Measurements from ENCODE around the gene LRRC75B.
A peak's percentile ranks its signal among the peaks of the same experiment; 100 is the strongest.

Gene LRRC75B

DNA sequence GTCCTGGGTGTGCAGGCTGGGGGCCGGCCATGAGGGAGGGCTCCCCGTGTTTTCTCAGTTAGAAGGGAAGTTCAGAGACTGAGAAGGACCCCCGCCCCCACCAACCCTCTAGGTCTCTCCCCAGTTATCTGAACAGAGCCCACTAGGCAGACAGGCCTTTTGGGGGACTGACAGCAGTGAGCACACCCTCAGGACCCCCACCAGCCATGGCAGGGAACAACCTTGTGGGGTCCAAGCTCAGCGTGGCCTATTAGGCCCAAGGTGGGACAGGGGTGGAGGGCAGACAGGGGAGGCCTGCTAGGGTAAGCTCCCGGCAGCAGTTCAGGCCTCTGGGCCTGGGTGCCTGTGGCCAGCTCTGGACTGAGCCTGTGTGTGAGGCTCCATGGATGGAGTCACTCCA lies 5.6 kb downstream of the LRRC75B start:
- no peak for DNase-seq (ENCODE audit: low read depth)

DNA sequence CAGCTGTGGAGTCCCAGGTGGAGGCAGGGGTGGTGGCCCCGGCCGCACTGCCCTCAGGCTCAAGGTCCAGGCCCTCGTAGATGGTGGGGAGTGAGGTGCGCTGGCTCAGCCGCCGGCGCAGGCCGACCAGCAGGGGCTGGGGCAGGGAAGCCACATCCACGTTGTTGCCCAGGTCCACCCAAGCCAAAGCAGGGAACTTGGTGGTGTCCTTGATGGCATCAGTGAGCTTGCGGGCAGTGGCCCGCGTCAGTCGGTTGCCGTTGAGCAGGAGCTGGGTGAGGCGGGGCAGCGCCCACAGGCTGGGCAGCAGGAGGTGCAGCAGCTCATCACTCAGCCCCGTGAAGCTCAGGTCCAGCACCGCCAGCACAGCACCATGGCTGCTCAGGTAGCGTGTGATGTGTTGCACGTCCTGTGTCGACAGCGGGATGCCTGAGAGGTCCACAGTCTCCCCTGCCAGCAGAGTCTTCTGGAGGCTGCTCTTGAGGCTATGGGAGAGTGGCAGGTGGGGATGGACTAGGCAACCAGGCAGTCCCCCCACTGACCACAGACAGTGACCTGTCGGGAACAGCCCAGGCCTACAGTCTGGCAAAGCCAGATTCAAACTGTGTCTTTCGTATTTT lies 6.8 kb downstream of the LRRC75B start:
- DNase-seq (ENCODE audit: low read depth) = no peak

DNA sequence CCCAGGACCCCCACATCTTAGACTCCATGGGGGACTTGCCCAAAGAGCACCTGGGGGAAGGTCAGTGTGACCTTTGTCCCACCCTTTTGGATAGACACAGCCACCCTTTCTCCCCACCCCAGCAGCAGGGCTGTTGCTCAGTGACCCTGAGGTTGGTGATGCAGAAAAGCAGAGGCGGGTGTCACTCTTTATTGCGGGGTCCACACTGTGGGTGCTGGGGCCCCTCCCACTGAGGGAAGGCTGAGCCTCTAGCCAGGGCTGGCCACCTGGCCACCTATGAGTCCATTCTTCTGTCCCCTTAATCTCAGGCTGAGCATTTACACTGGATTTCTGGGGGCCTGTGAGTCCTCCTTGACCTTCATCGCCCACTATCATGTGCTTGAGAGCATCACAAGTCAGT lies 7.4 kb downstream of the LRRC75B start:
- no peak for DNase-seq (ENCODE audit: low read depth)

DNA sequence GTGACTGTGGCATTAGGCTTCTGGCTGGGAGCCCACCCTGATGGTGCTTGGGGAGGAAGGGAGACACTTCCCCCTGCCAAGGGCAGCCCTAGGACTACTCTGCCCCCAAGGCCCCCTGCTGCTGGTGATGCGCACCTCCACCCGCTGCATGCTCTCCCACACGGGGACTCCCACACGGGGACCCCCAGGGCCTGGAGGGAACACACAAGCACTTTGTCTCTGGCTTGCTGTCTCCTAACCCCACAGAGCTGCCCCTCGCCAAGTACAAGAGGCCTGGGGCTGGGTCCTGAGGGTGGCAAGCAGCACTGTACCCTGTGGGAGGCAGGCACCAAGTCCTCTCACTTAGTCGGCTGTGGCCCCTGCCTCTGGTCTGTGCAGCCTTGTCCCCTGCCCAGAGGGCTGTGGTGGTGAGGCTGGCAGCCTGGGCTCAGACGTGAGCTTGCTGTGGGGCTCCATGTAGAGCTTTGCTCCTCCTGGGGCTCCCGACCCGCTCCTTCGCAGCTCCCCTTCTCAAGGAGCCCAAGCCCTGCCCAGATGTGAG lies 7.9 kb downstream of the LRRC75B start:
- DNase-seq (ENCODE audit: low read depth) = no peak

DNA sequence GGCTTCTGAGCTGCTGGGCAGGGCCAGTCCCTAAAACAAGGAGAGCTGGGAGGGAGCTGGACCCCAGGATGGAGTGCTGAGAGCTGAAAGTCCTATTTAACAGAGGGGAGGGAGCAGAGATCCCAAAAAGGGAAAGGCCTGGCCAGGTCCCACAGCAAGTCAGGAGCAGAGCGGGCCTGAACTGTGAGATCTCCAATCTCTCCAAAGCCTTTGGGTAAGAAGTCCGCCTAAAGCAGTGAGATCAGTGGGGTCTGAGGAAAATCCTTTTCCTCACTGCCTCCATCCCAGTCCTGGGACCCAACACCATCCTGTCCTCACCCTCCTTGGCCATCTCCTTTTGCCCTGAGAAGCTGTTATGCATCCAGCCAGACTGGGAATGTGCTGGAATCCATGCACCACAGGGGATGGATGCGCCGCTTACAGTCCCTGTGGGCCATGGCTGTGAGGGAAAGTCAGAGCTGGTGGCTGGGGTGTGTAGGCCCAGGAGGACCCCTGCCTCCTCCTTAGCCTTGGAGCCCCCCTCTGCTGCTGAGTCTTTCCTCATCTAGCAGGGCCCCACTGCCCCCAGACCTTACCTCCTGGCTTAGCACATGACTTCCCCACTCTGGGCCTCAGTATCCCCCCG lies 8.6 kb downstream of the LRRC75B start:
- DNase-seq (ENCODE audit: low read depth) = no peak

DNA sequence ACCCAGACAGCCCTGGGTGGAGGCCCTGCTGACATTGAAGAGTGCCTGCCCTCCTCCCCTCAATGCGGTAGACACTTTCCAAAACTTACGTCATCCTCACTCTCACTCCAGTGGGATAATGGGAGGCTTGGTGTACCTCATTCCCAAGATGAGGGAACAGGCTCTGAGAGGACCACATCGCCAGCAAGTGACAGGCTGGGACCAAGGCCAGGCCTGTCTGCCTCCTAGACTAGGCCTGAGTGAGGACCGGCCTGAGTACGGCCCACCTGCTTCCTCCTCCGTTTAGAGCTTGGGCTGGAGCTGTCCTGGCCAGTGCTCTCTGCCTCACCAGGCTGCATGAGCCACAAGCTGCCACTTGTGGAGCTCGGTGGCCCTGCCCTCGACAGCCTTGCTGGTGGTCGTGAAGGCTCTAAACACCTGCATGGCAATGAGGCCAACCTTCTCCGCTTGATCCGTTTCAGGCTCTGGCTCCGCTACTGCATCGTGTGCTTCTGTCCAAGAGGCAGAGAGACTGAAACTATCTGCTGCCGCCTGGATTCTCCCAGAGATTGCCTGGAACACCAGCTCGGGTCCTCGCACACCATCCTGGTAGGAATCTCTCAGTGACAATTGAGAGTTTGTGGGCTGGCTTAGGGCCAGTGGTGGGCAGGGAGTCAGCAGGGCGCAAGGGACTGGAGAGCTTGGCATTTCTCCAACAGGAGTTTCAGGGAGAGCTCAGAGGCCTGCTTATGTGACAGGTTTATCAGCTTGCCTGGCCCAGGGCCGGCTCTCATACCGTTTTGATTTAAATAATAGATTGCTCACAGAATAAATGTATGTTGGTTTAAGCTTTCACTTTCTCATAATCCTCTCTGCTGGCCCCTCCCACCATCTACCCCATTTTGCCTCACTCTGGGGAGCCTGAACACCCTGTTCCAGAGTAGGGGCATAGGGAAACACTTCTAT lies 9.4 kb downstream of the LRRC75B start:
- no peak for DNase-seq (ENCODE audit: low read depth)

DNA sequence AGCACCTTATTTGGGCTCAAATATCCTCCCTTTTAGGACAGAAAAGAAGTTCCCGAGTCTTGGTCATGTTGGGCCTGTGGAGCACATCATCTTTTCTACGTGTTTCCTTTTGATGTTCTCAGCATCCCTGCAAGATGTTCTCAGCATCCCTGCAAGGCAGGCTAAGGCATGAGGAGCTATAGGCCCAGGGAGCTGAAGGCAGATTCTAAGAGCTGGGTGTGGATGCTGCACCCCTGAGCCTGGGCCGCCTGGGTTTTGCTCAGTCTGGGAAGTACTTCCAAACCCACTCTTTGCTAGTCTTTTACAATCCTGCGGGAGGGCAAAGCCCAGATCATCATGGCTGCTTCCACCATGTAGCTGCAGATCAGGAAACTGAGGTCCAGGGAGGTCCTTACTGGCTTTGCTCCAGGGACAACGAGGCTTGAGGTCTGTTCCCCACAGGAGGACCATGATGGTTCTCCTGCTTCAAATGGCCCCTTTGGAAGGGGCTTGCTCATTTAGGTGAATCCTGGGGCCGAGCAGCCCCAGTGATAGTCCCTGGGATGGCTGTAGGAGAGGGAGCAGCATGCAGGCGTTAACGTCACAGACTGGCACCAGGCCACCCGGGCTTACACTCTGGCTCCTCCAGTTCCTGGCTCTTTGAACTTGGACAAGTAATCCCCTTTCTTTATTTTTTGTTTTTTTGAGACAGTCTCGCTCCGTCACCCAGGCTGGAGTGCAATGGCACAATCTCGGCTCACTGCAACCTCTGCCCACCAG lies 10.6 kb downstream of the LRRC75B start:
- DNase-seq (ENCODE audit: low read depth) = no peak

DNA sequence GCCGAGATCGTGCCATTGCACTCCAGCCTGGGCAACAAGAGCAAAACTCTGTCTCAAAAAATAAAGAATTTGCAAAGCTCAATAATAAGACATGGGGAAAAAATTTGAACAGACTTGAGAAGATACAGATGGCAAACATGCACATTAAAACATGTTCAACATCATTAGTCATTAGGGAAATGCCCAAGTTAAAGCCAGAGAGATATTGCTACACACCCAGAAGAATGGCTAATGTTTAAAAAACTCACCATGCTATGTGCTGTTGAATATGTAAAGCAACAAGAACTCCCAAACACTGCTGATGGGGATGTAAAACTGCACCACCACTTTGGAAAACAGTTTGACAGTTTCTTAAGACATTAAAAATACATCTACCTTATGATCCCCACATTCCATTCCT lies 12.6 kb downstream of the LRRC75B start:
- no peak for DNase-seq (ENCODE audit: low read depth)

DNA sequence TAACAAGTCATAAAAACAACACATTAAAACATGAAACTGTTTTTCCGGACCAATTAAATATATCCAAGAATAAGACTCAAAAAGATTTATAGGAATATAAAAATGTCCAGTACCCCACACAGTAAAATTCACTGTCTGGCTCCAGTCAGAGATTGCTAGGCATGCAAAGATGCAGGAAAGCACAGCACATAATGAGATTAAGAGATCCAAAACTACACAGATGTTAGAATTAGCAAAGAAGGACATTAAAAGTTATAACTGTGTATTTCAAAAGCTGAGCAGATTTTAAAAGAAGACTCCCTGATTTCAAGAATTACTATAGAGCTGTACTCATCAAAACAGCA lies 13.6 kb downstream of the LRRC75B start:
- DNase-seq (ENCODE audit: low read depth) = no peak

DNA sequence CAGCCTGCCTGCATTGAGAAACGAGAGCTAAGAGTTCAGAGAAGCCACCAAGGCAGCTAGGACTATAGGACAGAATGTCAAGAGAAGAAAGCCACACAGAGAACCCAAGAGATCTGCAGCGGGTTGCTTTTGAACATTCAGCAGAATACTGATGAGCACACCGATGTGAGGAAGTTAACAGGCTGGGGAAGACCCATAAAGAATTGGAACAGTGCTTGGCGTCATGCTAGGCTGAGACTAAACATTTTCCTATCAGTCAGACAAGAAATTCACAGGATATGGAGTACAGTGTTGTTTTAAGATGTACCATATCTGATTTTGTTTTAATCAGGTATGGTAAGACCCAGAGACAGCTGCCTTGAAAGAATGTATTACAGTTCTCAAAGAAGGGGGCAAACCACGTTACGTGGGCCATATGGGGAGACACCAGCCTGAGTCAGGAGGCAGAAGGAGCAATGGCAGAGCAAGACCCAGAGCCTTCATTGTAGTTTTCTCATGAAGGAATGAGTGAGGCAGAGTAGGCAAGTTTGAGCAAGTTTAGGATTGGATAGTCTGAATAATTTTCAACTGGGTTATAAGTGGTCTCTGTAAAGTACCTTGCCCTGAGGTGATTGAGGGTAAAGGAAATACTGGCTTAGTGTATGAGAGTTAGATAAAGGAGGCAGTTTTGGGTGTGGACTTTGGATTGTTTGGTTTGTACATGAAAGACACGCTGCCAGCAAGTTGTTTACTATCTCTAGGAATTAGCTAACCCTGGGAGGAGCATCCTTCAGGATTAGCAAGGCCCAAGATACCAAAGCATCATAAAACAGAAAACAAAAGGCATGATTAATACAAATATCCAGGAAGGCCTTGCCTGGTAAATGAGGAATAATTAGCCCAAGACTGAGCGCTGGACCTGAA lies 14.3 kb downstream of the LRRC75B start:
- DNase-seq (ENCODE audit: low read depth) = no peak

DNA sequence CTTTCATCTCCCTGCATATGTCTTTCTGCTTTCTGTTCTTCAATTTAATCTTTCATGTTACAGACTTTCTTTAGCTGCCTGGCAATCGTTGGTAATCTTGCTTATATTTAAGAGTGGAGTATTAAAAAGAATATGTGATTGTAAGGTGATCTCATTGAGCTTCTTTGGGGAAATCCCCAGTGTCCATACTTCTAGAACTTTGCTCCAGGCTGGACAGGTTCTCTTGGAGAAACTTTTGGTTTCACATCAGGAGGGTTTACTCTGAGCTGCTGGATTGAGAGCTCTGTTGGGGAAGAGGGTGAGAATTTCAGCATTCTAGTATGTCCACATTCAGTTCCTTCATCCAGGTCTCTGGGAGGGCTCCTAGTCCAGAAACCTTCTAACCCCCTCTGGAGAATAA lies 16.1 kb downstream of the LRRC75B start:
- DNase-seq (ENCODE audit: low read depth) = no peak

DNA sequence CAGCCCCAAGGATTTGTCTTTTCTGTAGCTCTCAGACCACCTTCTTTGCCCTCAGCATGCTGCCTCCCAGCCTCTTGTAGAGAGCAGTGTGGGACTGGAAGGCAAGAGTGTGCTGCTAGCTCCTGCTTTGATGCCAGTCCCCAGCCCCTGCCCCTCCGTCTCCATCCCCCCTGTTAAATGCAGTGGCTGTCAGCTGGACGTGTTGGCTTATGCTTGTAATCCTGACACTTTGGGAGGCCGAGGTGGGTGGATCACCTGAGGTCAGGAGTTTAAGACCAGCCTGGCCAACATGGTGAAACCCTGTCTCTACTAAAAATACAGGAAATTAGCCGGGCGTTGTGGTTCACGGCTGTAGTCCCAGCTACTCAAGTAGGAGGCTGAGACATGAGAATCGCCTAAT lies 21.6 kb downstream of the LRRC75B start:
- no peak for DNase-seq (ENCODE audit: low read depth)

DNA sequence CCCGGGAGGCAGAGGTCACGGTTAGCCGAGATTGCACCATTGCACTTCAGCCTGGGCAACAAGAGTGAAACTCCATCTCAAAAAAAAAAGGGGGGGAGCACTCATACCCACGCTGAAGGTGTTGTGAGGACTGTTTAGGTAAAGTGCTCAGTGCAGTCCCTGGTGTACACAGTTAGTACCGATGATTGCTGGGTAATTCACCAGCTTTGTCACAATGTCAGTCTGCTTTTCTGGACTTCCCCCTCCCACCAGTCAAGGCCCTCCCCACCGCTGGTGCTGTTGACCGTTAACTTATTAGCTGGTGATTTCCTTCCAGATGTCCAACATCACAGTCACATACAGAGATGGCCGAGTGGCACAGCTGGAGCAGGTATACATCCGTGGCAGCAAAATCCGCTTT lies 25.2 kb downstream of the LRRC75B start:
- no peak for DNase-seq (ENCODE audit: low read depth)

DNA sequence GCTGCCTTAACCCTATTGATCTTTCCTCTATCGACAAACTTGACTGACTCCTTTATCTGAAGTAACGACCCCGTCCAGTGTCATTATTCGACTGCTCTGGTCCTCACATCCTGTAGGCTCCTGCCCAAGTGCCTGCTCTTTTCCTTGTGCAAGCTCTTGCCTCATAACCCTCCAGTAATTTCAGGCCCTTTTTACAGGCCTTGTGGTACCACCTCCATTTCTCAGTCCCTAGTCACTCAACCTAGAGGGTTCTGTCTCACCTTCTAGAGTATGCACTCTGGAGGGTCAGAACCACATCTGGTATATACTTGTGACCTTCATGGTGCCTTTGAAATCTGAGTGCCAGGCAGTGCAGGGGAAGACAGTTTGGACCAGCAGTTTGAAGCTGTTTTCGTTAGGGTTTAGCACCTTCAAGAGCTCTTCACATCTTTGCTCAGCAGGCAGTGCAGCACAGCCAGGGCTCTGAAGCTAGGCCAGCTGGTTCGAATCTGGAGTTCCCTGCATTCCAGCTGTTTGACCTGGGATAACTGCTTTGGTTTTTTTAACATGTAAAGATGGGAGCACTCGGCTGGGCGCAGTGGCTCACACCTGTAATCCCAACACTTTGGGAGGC lies 25.9 kb downstream of the LRRC75B start:
- no peak for DNase-seq (ENCODE audit: low read depth)

DNA sequence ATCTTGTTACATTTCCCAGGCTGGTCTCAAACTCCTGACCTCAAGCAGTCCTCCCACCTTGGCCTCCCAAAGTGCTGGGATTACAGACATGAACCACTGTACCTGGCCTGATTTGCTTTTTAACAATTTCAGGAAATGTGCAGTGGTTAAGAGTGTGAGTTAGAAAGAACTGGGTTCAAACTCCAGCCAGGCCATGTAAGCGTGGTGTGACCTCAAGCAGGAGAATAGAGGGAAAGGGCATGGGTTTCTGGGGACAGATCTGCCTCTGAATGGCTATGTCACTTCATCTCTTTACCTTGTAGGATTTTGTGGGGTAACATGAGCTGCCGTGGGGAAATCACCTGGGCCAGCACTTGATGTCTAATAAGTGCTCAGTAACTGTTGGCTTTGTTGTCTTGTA lies 27.8 kb downstream of the LRRC75B start:
- no peak for DNase-seq (ENCODE audit: low read depth)

DNA sequence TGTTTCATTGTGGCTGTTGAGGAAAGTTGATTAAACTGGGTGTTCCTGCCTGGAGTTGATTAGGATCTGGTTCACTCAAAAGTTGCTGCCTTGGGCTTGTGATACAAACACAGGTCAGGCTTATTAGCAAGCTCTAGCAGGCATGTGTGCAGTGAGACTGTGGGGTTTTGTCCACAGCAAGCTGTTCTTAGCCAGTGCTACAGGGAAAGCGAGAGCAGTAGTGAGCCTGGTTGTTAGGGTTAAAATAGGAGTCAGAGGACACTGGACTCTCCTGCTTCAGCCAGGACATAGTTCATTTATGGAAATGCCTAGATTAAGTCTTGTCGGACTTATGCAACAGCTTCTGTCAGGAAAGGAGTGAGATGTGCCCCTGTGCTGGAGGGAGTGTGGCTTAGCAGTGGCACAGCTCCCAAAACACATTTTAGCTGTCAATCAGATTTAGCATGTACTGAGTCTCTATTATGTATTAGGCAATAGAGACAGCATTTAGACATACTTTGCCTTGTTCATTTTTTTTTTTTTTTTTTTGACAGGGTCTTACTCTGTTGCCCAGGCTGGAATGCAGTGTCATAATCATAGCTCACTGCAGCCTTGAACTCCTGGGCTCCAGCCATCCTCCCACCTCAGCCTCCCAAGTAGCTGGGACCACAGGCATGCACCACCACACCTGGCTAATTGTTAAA lies 28.4 kb downstream of the LRRC75B start:
- no peak for DNase-seq (ENCODE audit: low read depth)

DNA sequence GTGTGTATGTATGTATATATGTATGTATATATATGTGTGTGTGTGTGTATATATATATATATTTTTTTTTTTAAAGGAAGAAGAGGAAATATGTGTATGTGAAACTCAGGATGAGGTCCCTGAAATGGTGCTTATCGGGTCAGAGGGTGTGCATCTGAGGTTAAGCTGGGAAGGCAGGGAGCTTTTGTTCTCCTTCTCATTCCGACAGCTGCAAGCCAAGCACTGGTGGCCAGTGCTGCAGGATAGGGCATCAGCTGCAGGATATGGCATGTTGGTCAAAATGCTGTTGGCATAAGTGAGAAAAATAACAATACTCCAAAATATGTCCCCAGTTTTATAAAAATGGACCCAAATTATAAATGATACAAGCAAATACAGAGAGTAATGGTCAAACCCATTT lies 29.6 kb downstream of the LRRC75B start:
- DNase-seq (ENCODE audit: low read depth) = no peak

DNA sequence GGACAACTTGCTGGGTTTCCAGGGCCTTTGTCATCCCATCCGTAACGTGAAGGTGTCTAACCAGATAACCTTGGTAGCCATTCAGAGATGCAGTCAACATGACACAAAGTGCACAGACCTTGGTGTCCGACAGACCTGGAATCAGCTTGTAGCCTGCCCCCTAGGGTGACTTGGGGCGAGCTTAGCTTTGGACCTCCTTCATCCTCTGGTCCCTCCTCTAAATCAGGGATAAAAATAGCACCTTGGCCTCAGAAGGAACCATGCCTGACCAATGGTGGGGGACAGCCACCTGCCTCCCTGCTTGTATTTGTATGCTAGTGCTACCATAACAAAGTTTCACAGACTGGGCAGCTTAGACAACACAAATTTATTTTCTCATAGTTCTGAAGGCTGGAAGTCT lies 33.4 kb downstream of the LRRC75B start:
- no peak for DNase-seq (ENCODE audit: low read depth)

DNA sequence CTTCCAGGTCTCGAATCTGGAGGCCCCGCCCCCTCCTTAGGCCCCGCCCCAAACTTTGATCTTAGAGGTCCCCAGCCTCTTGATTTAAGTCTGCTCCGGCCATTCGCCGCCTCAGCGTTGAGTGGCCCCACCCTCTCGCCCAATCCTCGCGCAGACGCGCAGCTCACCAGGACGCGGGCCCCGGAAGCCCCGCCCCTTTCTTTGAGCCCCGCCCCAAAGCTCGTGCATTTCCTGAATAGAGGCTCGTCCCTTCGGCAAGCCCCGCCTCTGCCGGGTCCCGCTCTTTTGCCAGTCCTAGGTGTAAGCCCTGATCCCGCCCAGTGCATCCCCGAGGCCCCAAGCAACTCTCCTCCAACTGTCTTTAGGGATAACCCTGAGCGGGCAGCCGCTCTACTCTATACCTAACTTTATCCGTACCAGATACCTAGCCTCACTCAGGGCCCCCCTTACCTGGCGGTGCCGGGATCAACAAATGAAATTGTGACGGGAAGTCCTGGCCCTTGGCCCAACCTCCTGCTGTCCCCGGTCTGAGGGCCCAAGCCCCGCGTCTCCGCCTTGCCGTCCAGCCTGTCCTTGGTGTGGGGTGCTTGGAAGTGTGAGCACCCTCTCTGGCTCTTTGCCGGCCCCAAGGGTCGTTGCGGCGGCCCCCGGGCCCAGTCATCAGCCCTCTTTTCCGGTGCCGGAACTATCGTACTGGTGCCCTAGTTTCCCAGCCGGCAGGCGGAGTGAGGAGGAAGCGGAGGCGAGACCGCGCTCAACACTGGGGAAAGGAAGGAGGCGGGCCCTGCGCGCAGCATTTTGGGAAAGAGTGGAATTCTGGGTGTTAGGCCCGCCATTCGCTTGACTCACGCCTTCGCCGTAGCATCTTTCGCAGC lies 37.5 kb downstream of the LRRC75B start, which contains the start of gene SNRPD3:
SNRPD3 (plus strand) TSS at position 835 of the 875 bp plus-strand sequence. CDS start 1,676 bp downstream, outside the sequence.
- peak; percentile 99 for DNase-seq (ENCODE audit: low read depth)

Measured in activated T-helper 1 cell treated with Interleukin-2 at 50 U/mL for 16 hours (primary cell).